ENCODE data around the gene RBL2. TPM values are rescaled to one million over a fixed set of nuclear protein-coding genes. Genes with fewer than 3 reads are reported as not detected.

RBL2 gene
- total and polyA plus RNA-seq, 9 of the 15 experiments (the other 6 are each of a cell fraction or from before 2014, with no cell fraction given), result 7.8 to 76.3 (median 28.5) TPM

DNA sequence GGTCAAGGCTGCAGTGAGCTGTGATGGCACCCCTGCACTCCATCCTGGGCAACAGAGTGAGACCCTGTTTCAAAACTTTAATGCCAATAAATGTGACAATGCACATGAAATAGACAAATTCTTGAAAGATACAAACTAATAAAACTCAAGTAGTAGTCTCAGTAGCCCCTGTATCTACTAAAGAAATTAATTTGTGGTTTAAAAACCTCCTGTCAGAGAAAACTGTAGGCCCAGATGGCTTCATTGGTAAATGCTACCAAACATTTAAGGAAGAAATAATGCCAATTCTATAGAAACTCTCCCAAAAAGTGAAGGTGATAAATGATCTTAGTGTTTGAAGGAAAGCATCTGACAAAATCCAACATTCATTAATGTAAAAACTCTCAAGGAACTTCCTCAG, 52.0 kb downstream of the RBL2 start (continued):
- no peak for TF ChIP-seq MGA (IDR thresholded peaks at IDR 0.05)
